ENCODE results near the gene TDRD3.

The TDRD3 gene

DNA sequence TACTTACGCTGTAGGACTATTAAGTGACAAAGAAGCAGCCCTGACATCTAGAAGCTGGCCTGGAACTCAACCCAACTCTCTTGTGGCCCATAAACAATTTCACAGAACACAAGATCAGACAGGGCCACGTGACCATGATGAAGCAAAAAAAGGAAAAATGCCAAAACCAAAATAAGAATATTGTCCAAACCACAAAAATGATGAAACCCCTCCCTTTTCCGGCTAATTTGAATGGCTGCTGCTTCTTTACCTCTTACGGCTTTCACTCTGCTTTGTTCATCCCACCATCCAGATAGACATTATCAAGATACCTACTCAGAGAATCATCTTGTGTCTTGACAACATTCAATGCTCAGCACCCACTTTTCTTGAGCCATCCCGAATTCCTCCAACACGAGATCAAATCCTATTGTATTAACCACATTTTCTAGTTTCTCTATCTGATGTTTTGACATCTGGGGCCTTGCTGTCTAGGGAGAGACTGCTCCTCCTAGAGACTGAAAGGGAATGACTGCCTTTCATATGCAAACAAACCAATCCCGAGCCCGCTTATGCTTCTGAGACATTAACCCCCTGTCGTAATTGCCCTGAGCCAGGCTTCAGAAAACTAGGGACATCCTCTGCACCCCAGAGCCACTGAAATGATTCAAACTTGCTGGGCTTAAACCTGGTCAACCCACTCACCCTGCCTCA lies 186.3 kb downstream of the TDRD3 start:
- DNase-seq = no peak

DNA sequence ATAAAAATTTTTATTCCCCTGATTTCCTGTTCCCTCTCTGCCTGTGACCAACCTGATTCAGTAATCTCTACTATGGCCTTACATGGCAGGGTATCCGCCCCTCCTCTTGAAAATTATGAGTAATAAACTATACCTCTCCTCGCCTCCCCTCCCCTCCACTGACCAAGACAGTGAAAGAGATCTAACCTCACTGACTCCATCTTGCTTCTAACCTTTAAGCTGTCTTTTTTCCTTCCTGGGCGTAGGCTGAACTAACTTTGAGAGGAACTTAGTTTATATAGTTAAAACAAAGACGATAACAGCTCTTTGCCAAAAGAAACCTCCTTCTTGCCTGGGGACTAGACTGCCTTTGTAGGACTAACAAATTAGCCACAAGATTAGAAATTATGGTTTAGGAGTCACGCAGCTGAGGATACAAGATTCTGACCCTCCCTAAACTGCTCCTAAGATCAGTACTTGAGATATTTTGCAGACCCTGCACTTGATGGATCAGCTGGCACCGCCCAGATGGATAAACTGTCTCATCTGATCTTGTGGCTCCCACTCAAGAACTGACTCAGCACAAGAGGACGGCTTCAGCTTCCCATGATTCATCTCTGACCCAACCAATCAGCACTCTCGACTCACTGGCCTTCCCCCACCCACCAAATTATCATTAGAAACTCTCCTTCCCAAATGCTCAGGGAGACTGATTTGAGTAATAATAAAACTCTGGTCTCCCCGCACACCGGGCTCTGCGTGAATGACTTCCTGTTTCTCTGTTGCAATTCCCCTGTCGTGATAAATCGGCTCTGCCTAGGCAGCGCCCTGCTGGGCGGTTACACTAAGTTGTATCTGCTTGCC lies 187.1 kb downstream of the TDRD3 start:
- no peak for DNase-seq

GRCh38 chr13:60584976-60585375 lies 188.0 kb downstream of the TDRD3 start:
- no peak for DNase-seq

DNA sequence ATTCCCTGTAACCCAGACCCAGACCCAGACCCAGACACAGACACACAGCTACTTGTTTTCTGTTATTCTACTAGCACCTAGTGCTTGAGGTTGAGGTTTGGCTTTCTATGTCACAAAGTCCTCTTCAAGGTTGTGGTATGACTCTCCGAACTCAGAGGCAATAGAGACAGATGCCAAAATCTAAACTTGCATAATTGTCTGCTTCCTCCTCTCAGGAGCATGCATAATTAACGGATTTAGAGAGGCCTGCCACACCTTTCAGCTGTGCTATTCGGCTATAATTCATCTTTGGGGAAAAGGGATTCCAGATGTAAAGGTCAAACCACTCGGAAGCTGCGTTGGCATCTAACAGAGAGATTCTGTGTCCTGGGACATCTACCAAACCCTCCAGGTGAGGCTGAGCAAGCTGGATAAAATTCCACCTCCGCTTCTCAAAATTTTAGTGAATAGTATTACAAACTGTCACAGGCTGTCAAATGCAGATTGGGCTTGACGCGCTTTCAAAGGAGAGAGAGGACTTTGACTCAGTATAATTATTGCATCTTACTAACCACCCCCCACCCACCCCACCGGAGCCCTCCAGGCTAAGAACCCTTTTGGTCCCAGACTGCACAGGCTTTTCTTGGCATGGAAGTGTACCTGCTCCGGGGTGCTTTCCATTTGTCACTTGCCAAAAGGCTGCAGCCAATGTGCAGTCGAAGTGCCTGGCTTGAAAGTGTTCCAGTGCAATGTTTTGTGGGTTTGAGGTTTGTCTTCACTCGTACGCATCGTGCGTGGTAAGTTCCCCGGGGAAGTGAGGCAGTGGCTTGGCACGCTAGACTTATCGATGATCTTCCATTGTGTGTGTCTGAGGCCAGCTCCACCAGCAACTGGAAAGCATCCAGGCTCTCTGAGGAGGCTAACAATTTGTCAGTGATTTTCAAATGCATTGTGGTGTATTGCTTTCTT lies 194.1 kb downstream of the TDRD3 start:
- DNase-seq = no peak

GRCh38 chr13:60603049-60603448 lies 206.0 kb downstream of the TDRD3 start:
- DNase-seq = no peak

DNA sequence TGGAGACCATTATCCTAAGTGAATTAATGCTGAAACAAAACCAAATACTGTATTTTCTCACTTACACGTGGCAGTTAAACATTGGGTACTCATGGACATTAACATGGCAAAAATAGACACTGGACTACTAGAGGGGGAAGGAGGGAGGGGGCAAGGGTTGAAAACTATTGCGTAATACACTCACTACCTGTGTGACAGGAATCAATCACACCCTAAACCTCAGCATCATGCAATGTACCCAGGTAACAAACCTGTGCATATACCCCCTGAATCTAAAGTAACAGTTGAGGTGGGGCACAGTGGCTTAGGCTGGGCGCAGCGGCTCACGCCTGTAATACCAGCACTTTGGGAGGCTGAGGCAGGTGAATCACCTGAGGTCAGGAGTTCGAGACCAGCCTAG lies 207.0 kb downstream of the TDRD3 start:
- DNase-seq = no peak

GRCh38 chr13:60608954-60609353 lies 211.9 kb downstream of the TDRD3 start:
- no peak for DNase-seq

- no peak for DNase-seq
Measured at GRCh38 chr13:60611523-60611922, 214.5 kb downstream of the TDRD3 start.

DNA sequence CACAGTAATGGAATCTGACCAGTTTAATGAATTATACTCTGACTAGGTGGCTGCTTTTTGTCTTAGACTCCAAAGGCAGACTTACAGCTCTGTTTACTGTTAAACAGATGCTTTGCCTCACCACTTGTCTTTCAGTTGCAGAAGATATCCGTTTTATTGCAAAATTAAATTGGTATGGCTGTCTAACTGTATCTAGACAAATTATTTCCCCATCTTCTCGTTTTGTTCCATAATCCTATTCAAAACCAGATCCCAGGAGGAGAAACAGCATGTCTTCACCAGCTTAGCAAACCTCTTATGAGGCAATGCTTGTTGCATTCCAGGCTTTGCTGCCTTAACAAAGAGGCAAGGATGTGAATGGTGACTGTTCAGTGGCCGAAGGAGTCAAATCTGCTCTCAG lies 215.6 kb downstream of the TDRD3 start:
- no peak for DNase-seq

DNA sequence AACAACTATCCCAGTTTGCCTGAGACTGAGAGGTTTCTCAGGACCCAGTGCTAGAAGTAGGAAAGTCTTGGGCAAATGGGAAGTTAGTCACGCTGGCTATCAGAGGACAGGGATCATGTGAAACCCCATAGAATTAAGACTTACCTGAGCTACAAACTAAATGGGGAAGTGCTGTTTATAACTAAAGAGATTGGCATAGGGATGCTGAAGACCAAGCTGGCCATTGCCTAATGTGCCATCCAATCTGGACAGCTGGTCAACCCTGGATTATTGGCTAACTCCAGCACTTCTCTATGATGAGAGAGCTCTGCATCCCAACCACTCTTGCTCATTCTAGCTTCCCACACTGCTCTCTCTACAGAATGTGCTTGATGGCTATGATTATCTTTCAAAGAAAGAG lies 216.1 kb downstream of the TDRD3 start:
- DNase-seq = no peak

DNA sequence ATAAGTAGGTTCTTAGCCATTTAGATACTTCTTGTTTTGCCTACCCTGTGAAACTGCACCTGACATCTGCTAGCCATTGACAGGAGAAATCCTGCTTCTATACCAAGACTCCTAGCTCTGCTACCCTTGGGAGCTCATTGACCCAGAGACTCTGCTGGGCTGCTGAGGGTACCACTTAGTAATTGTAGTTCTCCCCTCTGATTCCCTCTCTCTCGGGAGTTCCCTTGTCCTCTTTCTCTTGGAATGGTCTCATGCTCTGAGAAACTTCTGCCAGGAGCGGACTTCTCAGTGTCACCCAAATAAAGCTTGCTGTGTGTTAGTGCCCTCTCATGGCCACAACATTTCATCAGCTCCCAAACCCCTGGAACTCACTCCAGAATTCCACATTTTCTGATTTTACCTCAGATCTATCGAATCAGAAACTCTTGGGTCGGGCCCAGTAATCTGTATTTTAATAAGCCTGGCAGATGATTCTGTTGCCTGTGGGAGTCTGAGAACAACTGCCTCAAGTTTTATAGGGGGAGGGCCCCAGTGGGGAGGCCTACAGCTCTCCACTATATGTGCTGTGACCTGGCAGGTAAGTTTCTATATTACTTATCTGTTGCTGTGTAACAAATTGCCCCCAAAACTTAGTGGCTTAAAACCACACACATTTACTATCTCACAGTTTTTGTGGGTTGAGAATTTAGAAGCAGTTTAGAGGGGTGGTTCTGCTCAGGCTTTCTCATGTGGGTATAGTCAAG lies 221.1 kb downstream of the TDRD3 start:
- no peak for DNase-seq

GRCh38 chr13:60619461-60619860 lies 222.4 kb downstream of the TDRD3 start:
- no peak for DNase-seq

GRCh38 chr13:60620611-60621395 lies 223.8 kb downstream of the TDRD3 start:
- no peak for DNase-seq

DNA sequence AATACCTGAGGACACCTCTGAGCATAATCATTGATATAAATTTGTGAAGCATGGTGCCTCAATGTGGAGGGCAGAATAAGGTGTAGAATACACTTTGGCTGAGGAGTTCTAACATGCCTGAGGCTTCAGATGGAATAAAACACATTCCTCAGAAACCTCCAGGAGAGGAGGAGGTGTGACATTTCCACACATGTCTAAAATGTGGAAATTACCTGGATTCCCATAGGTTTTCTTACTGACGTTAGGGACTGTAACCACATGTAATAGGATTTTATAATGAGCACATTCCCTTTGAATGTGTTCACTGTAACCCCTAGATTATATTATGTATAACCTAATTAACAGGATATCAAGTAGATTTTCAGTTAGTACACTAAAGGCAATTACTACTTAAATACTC lies 226.1 kb downstream of the TDRD3 start:
- no peak for DNase-seq
